Fibroblast of lung (primary cell): ENCODE measurements around the gene ID4.

ENCODE experiments used
- CTCF ChIP-seq, 2 donors: IDR thresholded peaks in 1 of 2; conservative IDR thresholded peaks in 1 of 2; 1 replicate in 1 of 2; 2 replicates in 1 of 2; pipeline ENCODE4 v1.5.1; 2011 to 2012; ENCODE audit warnings: low read length in 2 of 2, control low read depth in 1 of 2, inconsistent platforms in 1 of 2, low read depth in 1 of 2, mild to moderate bottlenecking in 1 of 2
- EZH2 ChIP-seq: IDR thresholded peaks from 2 replicates; pipeline ENCODE4 v1.5.1; 2012; ENCODE audit warnings: low read length, control low read depth, mild to moderate bottlenecking; ENCODE audit errors: missing control alignments

- no peak for TF ChIP-seq CTCF (conservative IDR thresholded peaks at IDR 0.05 in 1 of 2, IDR thresholded peaks at IDR 0.05 in 1 of 2; ENCODE audit: low read depth in 1 of 2, low read length in 2 of 2)
- TF ChIP-seq EZH2, result no peak
Measured at GRCh38 chr6:19839788-19840187, 2.6 kb downstream of the ID4 start.
